Measurements from ENCODE around the gene DNM2.

- TF ChIP-seq CTCF (IDR thresholded peaks at IDR 0.05), result no peak
- no peak for TF ChIP-seq POLR2A (IDR thresholded peaks at IDR 0.05)
Measured at GRCh38 chr19:10830931-10831779, 113.3 kb downstream of the DNM2 start.
